GM23248 (cell line): Measurements from ENCODE around the gene GRIA4. TPM values are rescaled to one million over a fixed set of nuclear protein-coding genes. Genes with fewer than 3 reads are reported as not detected.
A peak's percentile ranks its signal among the peaks of the same experiment; 100 is the strongest.

Experiments used
- DNase-seq: peaks from one replicate; pipeline ENCODE4 v3.0.0-alpha.2; 2015
- H2AFZ ChIP-seq: fragments of 200-600 bp; sonication (generic); 2 replicates; pipeline ENCODE4 v1.6.1; 2016; ENCODE audit warnings: antibody characterized with exemption
- H3F3A ChIP-seq: fragments of 200-600 bp; sonication (generic); 2 replicates; pipeline ENCODE4 v1.6.1; 2016; ENCODE audit warnings: mild to moderate bottlenecking, antibody characterized with exemption, mixed run types; ENCODE audit not compliant: insufficient read depth
- H3K27ac ChIP-seq: fragments of 200-600 bp; sonication (generic); 2 replicates; pipeline ENCODE4 v1.5.1; 2016; ENCODE audit warnings: mild to moderate bottlenecking
- H3K27me3 ChIP-seq: fragments of 200-600 bp; sonication (generic); replicated peaks from 2 replicates; pipeline ENCODE4 v1.6.1; 2016; ENCODE audit warnings: mild to moderate bottlenecking; ENCODE audit not compliant: insufficient read depth
- H3K36me3 ChIP-seq: fragments of 200-600 bp; sonication (generic); 2 replicates; pipeline ENCODE4 v1.6.1; 2016; ENCODE audit warnings: low read depth, mild to moderate bottlenecking
- H3K4me1 ChIP-seq: fragments of 200-600 bp; sonication (generic); 2 replicates; pipeline ENCODE4 v1.6.1; 2016; ENCODE audit warnings: mild to moderate bottlenecking; ENCODE audit not compliant: insufficient read depth
- H3K4me2 ChIP-seq: fragments of 200-600 bp; sonication (generic); one replicate; pipeline ENCODE4 v1.6.1; 2016; ENCODE audit warnings: mild to moderate bottlenecking; ENCODE audit not compliant: unreplicated experiment
- H3K4me3 ChIP-seq: fragments of 200-600 bp; sonication (generic); 2 replicates; pipeline ENCODE4 v1.5.1; 2016; ENCODE audit warnings: mild to moderate bottlenecking
- H3K79me2 ChIP-seq: fragments of 200-600 bp; sonication (generic); 2 replicates; pipeline ENCODE4 v1.6.1; 2016; ENCODE audit warnings: mild to moderate bottlenecking; ENCODE audit not compliant: insufficient read depth
- H3K9ac ChIP-seq: fragments of 200-600 bp; sonication (generic); 2 replicates; pipeline ENCODE4 v1.6.1; 2016; ENCODE audit warnings: mild to moderate bottlenecking
- H3K9me2 ChIP-seq: fragments of 200-600 bp; sonication (generic); 2 replicates; pipeline ENCODE4 v1.6.1; 2016; ENCODE audit warnings: mixed run types, mild to moderate bottlenecking, moderate library complexity; ENCODE audit not compliant: insufficient read depth
- H3K9me3 ChIP-seq: fragments of 200-600 bp; sonication (generic); one replicate; pipeline ENCODE4 v1.6.1; 2017; ENCODE audit warnings: low read depth
- H4K20me1 ChIP-seq: fragments of 200-600 bp; sonication (generic); 2 replicates; pipeline ENCODE4 v1.6.0; 2016; ENCODE audit not compliant: insufficient read depth
- EZH2 ChIP-seq: fragments of 200-600 bp; sonication (generic); IDR thresholded peaks from 2 replicates; pipeline ENCODE4 v1.6.1; 2018; ENCODE audit warnings: antibody characterized with exemption, mild to moderate bottlenecking; ENCODE audit not compliant: insufficient read depth, poor library complexity, severe bottlenecking
- EZH2phosphoT487 ChIP-seq: fragments of 200-600 bp; sonication (generic); IDR thresholded peaks from 2 replicates; pipeline ENCODE4 v1.6.1; 2018; ENCODE audit warnings: antibody characterized with exemption, moderate library complexity, mild to moderate bottlenecking, low read depth; ENCODE audit not compliant: insufficient read depth
- WGBS, 2 experiments: methylation state at CpG; one replicate each; pipeline ENCODE4 v1.1.6; 2015 to 2017; ENCODE audit warnings: low lambda C conversion rate in 2 of 2, low coverage in 1 of 2; ENCODE audit errors: missing lambda C conversion rate in 2 of 2; 5-methylcytosine and 5-hydroxymethylcytosine counted together
- in situ Hi-C: fragments of 300-500 bp; cut with MboI; formaldehyde crosslinking; loops from 2 replicates; pipeline ENCODE4 v1.15.0; 2020
- polyA plus RNA-seq: library from polyadenylated mRNA; unstranded; fragments of >200 nt; fragmentation: Nextera tagmentation; extraction: Ambion mirVana; gene quantifications from 2 replicates; pipeline ENCODE4 v1.2.1, GENCODE V29; 2016
- total RNA-seq: library from RNA; depleted of rRNA; stranded (reverse); fragments of >200 nt; shearing (Covaris generic); gene quantifications from 2 replicates; pipeline ENCODE4 v1.2.3, GENCODE V29; 2014

The GRIA4 gene
- total and polyA plus RNA-seq, 2 experiments from 2014 or later = not detected

DNA sequence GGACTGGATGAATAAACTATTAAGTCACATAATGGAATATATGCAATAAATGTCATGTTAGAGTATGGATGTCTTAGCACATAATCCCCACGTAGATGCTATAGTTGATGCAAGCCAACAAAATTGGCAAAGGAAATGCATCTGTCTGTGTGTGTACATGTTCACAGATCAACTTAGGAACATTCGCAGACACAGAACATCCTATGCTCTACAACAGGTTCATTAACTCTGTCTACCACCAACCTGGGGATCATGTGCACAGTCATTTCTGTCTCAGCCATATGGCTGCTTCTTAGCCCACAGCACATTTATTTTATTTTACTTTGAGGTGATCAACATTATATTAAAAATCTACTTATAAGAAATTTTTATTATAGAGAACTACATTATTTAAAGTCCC is 407.2 kb downstream of the GRIA4 start:
- no peaks in the 10 kb centered on the region for H3K36me3 ChIP-seq
- peaks cover 14% of the 10 kb centered on the region for H3K4me1 ChIP-seq
- H3K79me2 ChIP-seq = peaks cover 99% of the 10 kb centered on the region
- no peaks in the 10 kb centered on the region for H3K9me2 ChIP-seq
- no peak overlapping the region for H3K4me3 ChIP-seq
- no peak overlapping the region for H3K27ac ChIP-seq
- WGBS, 2 experiments = 98% methylated on average over 2 of the region's 2 CpGs
- in situ Hi-C loops = no loop called here
- no peaks in the 10 kb centered on the region for H3F3A ChIP-seq
- H3K9me3 ChIP-seq = no peaks in the 10 kb centered on the region
- no peaks in the 10 kb centered on the region for H4K20me1 ChIP-seq
- no peak overlapping the region for H3K4me2 ChIP-seq
- TF ChIP-seq EZH2phosphoT487 (no peak), EZH2 (no peak)
- no peaks in the 10 kb centered on the region for H3K27me3 ChIP-seq
- no peak overlapping the region for H2AFZ ChIP-seq
- no peak overlapping the region for H3K9ac ChIP-seq
- no peak for DNase-seq

GRCh38 chr11:106021181-106021966 is 411.5 kb downstream of the GRIA4 start:
- Histone ChIP-seq H2AFZ (peak overlapping the region; percentile 98), H3K27ac (peak overlapping the region; percentile 54), H3K9me2 (no peaks in the 10 kb centered on the region), H3K4me3 (peak overlapping the region; percentile 94), H3F3A (no peaks in the 10 kb centered on the region), H3K4me2 (peak overlapping the region; percentile 82), H3K4me1 (peaks cover 9% of the 10 kb centered on the region), H3K36me3 (no peaks in the 10 kb centered on the region), H4K20me1 (no peaks in the 10 kb centered on the region), H3K27me3 (no peaks in the 10 kb centered on the region), H3K9me3 (no peaks in the 10 kb centered on the region), H3K9ac (peak overlapping the region; percentile 88), H3K79me2 (peaks cover 56% of the 10 kb centered on the region)
- no peak for TF ChIP-seq EZH2phosphoT487
- TF ChIP-seq EZH2 = no peak
- 12 to 13% methylated on average over 18 of the region's 18 CpGs for WGBS, 2 experiments
- DNase-seq = peak; percentile 70
- in situ Hi-C loops = no loop called here

DNA sequence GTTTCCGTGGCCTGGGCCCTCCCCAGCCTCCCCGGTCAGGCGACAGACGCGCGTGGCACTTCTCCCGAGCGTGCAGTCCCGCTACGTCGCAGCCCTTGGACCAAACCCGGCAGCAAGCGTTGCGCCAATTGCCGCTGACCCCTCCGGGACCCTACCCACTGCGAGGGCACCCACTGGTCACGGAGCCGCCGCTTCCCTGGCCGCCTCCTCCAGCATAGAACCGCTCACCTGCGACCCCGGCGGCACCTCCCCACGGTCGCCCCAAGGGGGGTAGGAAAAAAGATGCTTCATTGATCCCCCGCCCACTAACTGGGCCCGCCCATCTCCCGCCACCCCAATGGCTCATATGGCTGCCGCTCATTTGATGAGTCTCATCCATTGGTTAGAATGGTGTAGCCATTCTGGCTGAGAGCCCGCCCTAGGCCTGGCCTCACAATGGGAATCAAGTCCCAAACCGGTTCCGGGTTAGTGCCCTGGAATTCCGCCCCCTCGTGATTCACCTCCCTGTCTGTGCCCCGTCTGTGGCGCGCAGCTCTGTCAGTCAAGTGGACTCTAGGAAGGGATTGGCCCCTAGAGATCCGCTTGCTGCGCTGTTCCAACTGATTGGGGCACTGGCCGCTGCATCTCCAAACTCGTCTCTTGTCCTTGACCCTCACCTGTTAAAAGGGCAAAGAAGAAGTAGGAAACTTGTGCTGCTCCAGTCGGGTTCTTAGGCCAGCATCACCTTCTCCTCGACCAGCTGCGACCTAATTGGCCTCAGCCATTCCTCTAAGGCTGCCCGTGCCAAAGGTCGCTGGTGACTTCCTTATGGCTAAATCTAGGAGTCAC is 412.3 kb downstream of the GRIA4 start, which contains the start of gene MSANTD4:
Gene MSANTD4, minus strand, starts transcription at position 274 of the 828 bp plus-strand sequence. CDS start 11,323 bp downstream, outside the sequence.
- no peak for TF ChIP-seq EZH2phosphoT487
- no peak for TF ChIP-seq EZH2
- Histone ChIP-seq H3F3A (no peaks in the 10 kb centered on the region), H3K9ac (peak within 1 kb of the TSS; percentile 88), H3K9me2 (no peaks in the 10 kb centered on the region), H4K20me1 (no peaks in the 10 kb centered on the region), H3K27me3 (no peaks in the 10 kb centered on the region), H2AFZ (peak within 1 kb of the TSS; percentile 100), H3K4me1 (peaks cover 9% of the 10 kb centered on the region), H3K4me3 (peak within 1 kb of the TSS; percentile 94), H3K79me2 (peaks cover 48% of the 10 kb centered on the region), H3K36me3 (no peaks in the 10 kb centered on the region), H3K27ac (peak within 1 kb of the TSS; percentile 54), H3K9me3 (no peaks in the 10 kb centered on the region), H3K4me2 (peak within 1 kb of the TSS; percentile 98)
- in situ Hi-C loops = no loop called here
- peak; percentile 100 for DNase-seq
- 1 to 2% methylated on average over 46 to 48 of the region's 48 CpGs for WGBS, 2 experiments

GRCh38 chr11:106022795-106023275 is 413.0 kb downstream of the GRIA4 start:
- H3K9me2 ChIP-seq = no peaks in the 10 kb centered on the region
- TF ChIP-seq EZH2 (no peak), EZH2phosphoT487 (no peak)
- WGBS, 2 experiments = 54 to 62% methylated on average over 7 of the region's 7 CpGs
- no peaks in the 10 kb centered on the region for H3K36me3 ChIP-seq
- H3K27me3 ChIP-seq = no peaks in the 10 kb centered on the region
- H3K4me2 ChIP-seq = peak overlapping the region; percentile 98
- DNase-seq = no peak
- in situ Hi-C loops = no loop called here
- no peaks in the 10 kb centered on the region for H4K20me1 ChIP-seq
- H3K4me1 ChIP-seq = peaks cover 9% of the 10 kb centered on the region
- peak overlapping the region; percentile 68 for H3K9ac ChIP-seq
- H2AFZ ChIP-seq = peak overlapping the region; percentile 100
- H3F3A ChIP-seq = no peaks in the 10 kb centered on the region
- H3K9me3 ChIP-seq = no peaks in the 10 kb centered on the region
- peak overlapping the region; percentile 94 for H3K4me3 ChIP-seq
- peaks cover 42% of the 10 kb centered on the region for H3K79me2 ChIP-seq
- H3K27ac ChIP-seq = peak overlapping the region; percentile 42; the same call in 1 of the 2 replicates
